Stimulated activated naive CD8-positive, alpha-beta T cell treated with anti-CD3 and anti-CD28 coated beads, Interleukin-15, Interleukin-2, amounts not matched to agents 100 U/mL and 50 U/mL, for 24 hours (primary cell): ENCODE results near the gene TRMO.

Experiments used
- ATAC-seq: fragments of 150-1000 bp; cut with Tn5 transposase; one replicate; pipeline ENCODE4 v1.10.0; 2021
- DNase-seq: peaks from one replicate; pipeline ENCODE4 v3.0.0; 2021

Gene TRMO

DNA sequence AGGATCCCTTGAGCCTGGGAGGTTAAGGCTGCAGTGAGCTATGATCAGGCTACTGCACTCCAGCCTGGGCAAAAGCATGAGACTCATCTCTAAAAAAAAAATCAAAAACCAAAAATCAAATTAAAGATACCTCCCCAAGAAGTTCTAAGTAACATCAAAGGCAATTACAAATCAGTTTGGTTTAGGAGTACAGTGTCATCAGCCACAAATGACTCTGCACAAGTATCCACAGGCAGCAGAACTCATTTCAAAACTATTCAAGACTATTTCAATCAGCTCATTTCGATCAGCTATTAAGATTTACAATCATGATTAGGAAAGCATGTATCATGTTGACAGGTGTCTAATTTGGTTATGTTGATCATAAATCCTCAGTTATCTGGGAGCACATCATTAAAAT, 19.1 kb downstream of the TRMO start:
- ATAC-seq (peak; percentile 21), DNase-seq (no peak)

DNA sequence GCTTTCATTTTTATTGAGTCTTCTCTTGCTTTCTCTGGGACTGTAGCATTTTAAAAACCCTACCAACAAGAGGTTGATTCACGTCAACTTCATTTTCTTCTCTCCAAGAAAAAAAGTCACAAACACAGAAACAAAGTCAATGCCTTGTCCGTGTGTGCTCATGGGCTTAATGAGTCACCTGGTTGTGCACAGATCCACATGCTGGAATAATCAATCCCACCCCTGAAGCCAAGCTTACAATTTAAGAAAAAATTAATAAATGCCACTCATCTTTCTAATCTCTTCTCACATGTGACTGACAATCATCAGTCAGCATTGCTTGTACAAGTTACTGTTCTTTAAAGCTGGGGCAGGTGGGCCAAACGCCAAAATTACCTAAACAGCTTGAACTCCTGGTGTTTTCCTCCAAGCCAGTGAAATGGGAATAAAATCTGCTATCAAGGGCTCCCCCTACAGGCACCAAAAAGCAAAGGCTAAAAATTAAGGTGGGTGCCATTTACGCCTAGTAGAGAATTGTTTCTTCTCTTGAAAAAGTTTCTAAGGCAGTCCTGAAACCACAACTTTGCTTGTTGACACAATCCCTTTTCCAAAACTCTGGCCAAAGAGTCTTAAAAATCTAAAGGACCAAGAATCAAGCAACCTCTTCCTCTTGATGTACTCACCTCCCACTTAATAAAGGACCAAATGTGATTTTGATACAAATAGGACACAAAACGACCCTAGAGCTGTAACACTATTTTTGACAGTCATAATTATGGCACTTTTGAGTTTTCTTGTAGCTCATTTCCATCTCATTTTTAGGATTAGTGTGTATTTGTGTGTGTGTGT, 21.3 kb downstream of the TRMO start:
- DNase-seq, result no peak
- ATAC-seq, result no peak

DNA sequence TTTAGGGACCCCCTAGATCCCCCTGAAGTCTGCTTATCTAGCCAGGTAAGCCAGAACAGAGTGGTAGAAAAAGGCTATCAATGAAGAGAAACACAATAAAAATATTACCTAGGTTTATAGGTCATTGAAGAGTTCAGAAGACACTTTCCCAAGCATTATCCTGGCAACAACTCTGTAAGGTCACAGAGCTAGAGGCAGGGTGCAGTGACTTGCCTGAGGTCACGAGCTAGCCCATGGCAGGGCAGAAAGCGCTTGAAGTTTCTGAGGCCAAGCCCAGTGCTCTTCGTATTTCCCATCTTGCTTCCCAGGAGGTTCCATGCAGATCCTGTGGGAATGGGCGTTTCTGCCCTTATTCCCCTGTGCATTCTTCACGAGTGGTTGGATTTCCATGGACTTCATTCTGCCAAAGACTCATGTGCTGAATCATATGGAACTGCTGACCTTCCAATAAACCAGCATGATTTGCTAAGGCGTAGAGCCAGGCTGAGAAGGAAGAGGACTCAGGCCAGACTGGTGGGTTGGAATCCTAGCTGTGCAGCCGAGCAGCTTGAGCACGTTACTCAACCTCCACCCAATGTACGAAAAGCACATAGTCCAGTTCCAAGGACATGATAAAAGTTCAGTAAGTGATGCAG, 22.1 kb downstream of the TRMO start:
- no peak for ATAC-seq
- no peak for DNase-seq

DNA sequence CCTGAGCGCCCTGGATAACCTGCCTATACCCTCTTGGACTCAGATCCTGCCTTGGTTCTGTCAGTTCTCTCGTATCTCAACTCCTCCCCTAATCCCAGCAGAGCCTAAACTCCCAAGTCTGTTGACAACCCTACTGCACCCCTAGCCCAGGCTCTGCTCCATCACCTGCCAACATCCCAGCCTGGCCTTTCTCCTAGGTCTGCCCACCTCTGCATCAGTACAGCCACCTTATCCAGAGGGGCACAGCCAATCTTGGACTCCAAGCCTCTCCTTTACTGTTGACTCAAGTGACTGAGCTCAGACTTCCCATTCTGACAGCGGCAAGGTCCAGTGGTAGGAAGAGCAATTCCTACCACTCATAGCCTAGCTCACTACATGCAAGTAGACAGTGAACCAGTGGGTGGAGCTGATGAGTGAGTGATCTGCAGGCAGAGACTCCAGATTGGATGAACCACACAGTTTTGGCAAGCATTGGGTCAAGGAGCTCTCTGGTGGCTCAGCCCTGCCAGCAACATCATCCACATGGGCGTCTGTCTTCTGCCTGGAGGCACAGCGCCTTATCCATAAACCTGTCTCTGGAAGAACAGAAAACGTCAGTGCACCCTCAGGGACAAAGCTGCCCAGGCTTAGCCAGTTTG, 26.5 kb downstream of the TRMO start:
- ATAC-seq (peak; percentile 43), DNase-seq (no peak)

GRCh38 chr9:97895211-97895610, 27.1 kb downstream of the TRMO start:
- ATAC-seq (no peak), DNase-seq (no peak)

- ATAC-seq, result no peak
Measured at GRCh38 chr9:97892421-97892820, 29.9 kb downstream of the TRMO start.

DNA sequence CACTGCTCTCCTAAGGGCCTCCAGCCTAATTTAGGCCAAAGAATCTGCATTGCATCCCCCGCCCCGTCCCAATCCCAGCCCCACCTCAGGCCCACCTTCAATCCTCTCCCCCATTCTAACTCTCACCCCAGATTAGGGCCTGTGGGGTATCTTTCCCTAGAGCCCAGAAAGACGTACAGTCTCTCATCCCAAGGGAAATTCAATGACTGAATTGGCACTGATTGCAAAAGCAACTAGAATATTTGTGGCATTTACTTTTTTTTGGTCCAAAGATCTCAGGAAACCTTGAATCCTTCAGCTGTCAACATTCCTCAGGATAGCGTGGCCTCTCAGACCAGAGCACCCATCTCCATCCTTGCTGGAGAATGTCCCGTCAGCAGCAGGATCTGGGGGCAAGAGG, 30.6 kb downstream of the TRMO start:
- no peak for DNase-seq
- no peak for ATAC-seq

More at GRCh38 chr9:97892421-97892820, 29.9 kb downstream of the TRMO start:
- no peak for DNase-seq

GRCh38 chr9:97889941-97890887, 32.1 kb downstream of the TRMO start:
- ATAC-seq, result peak; percentile 40
- DNase-seq, result peak; percentile 79

DNA sequence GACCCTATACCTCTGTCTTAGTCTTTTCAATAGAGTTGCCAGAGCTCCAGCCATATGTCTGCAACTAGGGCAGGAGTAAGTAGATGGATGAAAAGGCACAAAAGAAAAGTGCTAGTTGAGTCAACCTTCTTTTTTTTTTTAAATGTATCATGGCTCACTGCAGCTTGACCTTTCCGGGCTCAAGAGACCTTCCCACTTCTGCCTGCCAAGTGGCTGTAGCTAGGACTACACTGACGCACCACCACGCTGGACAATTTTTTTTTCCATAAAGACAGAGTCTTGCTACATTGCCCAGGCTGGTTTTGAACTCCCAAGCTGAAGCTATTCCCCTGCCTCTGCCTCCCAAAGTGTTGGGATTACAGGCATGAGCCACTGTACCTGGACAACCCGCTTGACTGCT, 42.0 kb downstream of the TRMO start:
- no peak for ATAC-seq

GRCh38 chr9:97876061-97876460, 46.2 kb downstream of the TRMO start:
- ATAC-seq (no peak), DNase-seq (no peak)

More for the DNA sequence above, 42.0 kb downstream of the TRMO start:
- no peak for DNase-seq

DNA sequence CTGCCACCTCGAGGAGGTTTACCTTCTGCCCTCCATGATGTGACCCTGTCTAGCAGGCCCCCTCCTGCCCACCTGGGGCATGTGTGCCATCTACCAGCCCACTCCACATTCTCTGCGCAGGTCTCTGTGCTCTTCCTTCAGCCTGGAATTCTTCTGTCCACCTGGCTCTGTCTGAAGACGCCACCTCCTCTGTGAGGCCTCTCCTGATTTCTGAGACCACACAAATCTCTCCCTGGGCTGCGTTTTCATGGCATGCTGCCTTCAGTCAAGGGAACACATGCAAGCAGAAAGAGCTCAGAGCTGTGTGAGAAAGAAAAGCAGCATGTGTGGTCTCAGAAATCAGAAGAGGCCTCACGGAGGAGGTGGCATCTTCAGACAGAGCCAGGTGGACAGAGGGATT, 47.2 kb downstream of the TRMO start:
- no peak for DNase-seq
- no peak for ATAC-seq

DNA sequence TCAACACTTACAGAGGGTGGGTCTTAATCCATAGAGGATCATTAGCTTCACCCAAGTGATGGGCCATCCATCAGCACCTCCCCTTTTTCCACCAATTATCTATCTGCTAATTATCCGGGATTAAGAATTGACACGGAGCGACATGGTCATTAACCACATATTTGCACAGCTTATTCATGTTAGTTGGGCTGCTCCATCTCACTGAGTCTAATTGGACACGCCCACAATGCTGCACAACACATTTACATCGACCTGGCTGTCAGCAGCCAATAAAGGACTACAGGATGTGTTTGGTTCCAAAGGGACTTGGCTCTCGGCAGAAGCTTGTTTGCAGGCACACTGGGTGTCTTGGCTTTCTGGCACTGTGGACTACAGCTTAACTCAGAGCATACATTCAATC, 47.7 kb downstream of the TRMO start:
- ATAC-seq, result no peak
- no peak for DNase-seq

- DNase-seq (no peak), ATAC-seq (no peak)
Measured at GRCh38 chr9:97873882-97874281, 48.4 kb downstream of the TRMO start.

GRCh38 chr9:97873425-97873824, 48.9 kb downstream of the TRMO start:
- ATAC-seq (no peak), DNase-seq (no peak)

DNA sequence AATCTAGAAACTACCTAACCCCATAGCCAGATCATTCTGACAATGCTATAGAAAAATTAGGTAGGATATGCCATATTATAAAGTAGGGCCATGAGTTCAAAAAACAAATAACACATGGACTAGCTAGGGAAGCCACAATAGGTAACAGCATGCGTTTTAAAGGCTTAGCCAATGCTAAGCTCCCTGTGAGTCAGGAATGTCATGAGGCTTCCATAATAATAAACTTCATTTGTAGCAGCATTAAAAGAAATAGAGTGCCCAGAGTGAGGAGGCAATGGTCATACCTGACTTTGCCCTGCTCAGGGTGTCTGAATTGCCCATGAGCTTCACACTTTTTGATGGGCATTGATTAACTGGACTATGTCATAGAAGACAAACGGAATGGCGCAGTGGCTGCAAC, 53.4 kb downstream of the TRMO start:
- DNase-seq (no peak), ATAC-seq (no peak)

- no peak for ATAC-seq
- no peak for DNase-seq
Measured at GRCh38 chr9:97866848-97867247, 55.5 kb downstream of the TRMO start.

DNA sequence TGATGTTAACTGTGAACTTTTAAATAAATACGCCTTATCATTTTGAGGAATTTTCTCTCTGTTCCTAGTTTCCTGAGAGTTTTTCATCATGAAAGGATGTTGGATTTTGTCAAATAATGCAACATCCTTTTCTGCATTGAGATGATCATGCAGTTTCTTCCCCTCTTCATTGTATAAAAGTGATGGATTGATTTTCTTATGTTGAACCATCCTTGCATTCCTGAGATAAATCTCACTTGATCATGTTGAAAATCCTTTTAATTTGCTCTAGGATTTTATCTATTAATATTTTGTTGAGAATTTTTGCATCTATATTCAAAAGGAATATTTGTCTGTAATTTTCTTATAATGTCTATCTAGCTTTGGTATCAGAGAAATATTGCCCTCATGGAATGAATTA, 56.0 kb downstream of the TRMO start:
- ATAC-seq, result no peak
- no peak for DNase-seq

DNA sequence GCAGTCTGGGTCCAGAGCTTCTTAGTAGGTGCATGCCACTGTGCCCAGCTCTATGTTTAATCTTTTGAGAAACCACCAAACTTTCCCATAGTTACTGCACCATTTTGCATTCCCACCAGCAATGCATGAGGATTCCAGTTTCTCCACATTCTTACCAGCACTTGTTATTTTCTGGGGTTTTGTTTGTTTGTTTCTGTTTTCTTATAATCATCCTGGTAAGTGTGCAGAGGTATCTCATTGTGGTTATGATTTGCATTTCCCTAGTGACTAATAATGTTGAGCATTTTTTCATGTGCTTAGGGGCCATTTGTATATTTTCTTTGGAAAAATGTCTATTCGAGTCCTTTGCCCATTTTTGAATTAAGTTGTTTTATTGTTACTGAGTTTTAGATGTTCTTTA, 57.9 kb downstream of the TRMO start:
- ATAC-seq, result no peak
- DNase-seq, result no peak

- no peak for ATAC-seq
- no peak for DNase-seq
Measured at GRCh38 chr9:97863314-97863713, 59.0 kb downstream of the TRMO start.

DNA sequence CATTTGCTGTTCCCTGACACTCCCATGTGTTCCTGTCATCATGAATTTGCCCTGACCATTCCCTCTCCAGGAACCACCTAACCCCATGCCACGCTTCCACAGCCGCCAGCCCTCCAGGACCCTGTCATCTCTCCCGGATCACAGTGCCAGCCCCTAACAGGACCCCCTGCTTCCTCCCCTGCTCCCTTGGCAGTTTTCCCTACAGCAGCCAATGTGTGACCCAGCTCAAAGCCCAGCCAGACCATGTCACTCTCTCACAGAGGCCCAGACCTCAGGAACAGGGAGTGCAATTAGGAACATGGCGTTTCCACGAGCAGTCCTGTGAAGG, 61.2 kb downstream of the TRMO start:
- no peak for DNase-seq
- no peak for ATAC-seq

GRCh38 chr9:97860451-97861147, 61.7 kb downstream of the TRMO start:
- no peak for ATAC-seq
- no peak for DNase-seq

- ATAC-seq, result no peak
- DNase-seq, result no peak
Measured at GRCh38 chr9:97859346-97859745, 63.0 kb downstream of the TRMO start.
